ENCODE data around the gene PTPRH. TPM values are rescaled to one million over a fixed set of nuclear protein-coding genes. Genes with fewer than 3 reads are reported as not detected.
A peak's percentile ranks its signal among the peaks of the same experiment; 100 is the strongest.

PTPRH gene
- total RNA-seq, 3 donors from 2014 or later (not counting 1 experiment from before 2014, with no cell fraction given) = 0.45 TPM; not detected in 2

DNA sequence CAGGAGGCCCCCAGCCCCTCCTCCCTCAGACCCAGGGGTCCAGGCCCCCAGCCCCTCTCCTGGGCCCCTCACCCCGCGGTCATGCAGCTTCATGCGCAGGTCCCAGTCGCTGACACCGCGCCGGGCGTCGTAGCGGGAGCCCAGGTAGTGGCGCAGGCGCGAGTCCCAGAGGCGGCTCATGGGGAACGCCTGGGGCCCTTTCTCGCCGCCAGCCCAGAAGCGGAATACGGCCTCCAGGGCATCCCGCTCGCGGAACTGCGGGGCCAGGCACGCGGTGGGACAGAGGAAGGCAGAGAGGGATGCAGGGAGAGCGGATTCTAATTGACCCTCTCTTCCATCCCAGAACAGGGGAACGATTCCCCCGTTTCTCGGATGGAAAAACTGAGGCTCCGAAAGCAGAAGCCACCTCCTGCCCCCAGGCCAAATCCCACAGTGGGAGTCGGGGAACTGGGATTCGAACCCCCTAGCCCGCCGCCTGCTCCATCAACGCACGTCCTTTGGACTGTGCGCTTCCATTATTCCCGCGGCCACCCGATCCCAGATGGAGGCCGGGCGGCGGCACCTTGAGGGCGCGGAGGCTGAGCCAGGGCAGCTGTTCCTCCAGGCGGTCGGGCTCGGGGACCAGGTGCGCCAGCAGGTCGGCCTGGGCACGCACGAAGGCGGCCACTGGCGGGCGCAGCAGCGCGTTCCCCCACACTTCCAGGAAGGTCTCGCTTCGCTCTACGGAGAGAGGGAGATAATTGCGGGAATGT, 47.6 kb downstream of the PTPRH start:
- Histone ChIP-seq H3K4me1 (ENCODE audit: control insufficient read depth, insufficient read depth, low read length) (peaks cover 22% of the 10 kb centered on the region), H3K27ac (ENCODE audit: low read length) (no peak overlapping the region), H3K4me3 (ENCODE audit: low read length) (no peak overlapping the region), H3K9me3 (ENCODE audit: control insufficient read depth, insufficient read depth, low read length) (no peaks in the 10 kb centered on the region), H3K36me3 (ENCODE audit: control insufficient read depth, insufficient read depth, low read length) (no peaks in the 10 kb centered on the region), H3K27me3 (ENCODE audit: control insufficient read depth, insufficient read depth, low read length) (peaks cover 35% of the 10 kb centered on the region)
- peaks cover 7 to 17% of the 10 kb centered on the region in 2 donors for H3K4me1 Mint-ChIP-seq
- no peaks in the 10 kb centered on the region for H3K36me3 Mint-ChIP-seq
- 32% methylated on average over 56 of the region's 61 CpGs for WGBS (ENCODE audit: insufficient coverage)
- H3K4me3 Mint-ChIP-seq = no peak overlapping the region
- H3K27ac Mint-ChIP-seq = no peak overlapping the region
- DNase-seq (no peak), ATAC-seq (no peak)
- TF ChIP-seq, protein P1, sequence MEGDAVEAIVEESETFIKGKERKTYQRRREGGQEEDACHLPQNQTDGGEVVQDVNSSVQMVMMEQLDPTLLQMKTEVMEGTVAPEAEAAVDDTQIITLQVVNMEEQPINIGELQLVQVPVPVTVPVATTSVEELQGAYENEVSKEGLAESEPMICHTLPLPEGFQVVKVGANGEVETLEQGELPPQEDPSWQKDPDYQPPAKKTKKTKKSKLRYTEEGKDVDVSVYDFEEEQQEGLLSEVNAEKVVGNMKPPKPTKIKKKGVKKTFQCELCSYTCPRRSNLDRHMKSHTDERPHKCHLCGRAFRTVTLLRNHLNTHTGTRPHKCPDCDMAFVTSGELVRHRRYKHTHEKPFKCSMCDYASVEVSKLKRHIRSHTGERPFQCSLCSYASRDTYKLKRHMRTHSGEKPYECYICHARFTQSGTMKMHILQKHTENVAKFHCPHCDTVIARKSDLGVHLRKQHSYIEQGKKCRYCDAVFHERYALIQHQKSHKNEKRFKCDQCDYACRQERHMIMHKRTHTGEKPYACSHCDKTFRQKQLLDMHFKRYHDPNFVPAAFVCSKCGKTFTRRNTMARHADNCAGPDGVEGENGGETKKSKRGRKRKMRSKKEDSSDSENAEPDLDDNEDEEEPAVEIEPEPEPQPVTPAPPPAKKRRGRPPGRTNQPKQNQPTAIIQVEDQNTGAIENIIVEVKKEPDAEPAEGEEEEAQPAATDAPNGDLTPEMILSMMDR (IDR thresholded peaks at IDR 0.05) = no peak
- peaks cover 26 to 38% of the 10 kb centered on the region in 2 donors for H3K27me3 Mint-ChIP-seq (ENCODE audit: low read depth in 2 of 2)
- H3K9me3 Mint-ChIP-seq = no peaks in the 10 kb centered on the region
- intact Hi-C loops (cut with micrococcal nuclease) = loop anchor here (2.0 to 10.0 kb wide), 2 partner anchors 77 to 279 kb away; no protein-coding TSS in a partner anchor

DNA sequence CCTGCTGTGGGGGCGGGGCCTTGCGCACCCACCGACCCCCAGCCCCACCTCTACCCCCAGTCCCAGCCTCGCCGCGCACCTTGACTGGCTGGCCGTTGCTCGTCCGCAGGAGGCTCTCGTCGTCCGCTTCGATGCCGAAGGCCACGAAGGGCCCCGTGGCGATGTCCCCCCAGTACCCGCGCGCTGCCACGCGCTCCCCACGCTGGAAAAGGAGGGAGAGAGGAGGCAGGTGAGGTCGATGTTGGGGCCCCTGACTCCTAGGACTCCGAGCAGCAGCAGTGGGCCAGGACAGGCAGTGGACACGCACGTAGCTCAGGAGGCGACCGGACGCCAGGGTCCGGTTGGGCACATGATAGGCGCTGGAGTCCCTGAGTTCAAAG, 48.3 kb downstream of the PTPRH start:
- no peaks in the 10 kb centered on the region for H3K36me3 ChIP-seq (ENCODE audit: control insufficient read depth, insufficient read depth, low read length)
- peaks cover 0 to 16% of the 10 kb centered on the region in 2 donors for H3K4me1 Mint-ChIP-seq
- peaks cover 33% of the 10 kb centered on the region for H3K27me3 ChIP-seq (ENCODE audit: control insufficient read depth, insufficient read depth, low read length)
- intact Hi-C loops (cut with micrococcal nuclease) = loop anchor here (2.0 to 10.0 kb wide), 2 partner anchors 76 to 278 kb away; no protein-coding TSS in a partner anchor
- ATAC-seq = no peak
- peaks cover 18 to 35% of the 10 kb centered on the region in 2 donors for H3K27me3 Mint-ChIP-seq (ENCODE audit: low read depth in 2 of 2)
- H3K9me3 Mint-ChIP-seq = no peaks in the 10 kb centered on the region
- no peaks in the 10 kb centered on the region for H3K36me3 Mint-ChIP-seq
- TF ChIP-seq, protein P1 (IDR thresholded peaks at IDR 0.05) = no peak
- H3K27ac Mint-ChIP-seq = peak overlapping the region in 1 of 2 donors; percentile 45
- 31% methylated on average over 32 of the region's 32 CpGs for WGBS (ENCODE audit: insufficient coverage)
- DNase-seq = no peak
- no peak overlapping the region for H3K4me3 Mint-ChIP-seq
- no peak overlapping the region for H3K27ac ChIP-seq (ENCODE audit: low read length)
- no peak overlapping the region for H3K4me3 ChIP-seq (ENCODE audit: low read length)
- peaks cover 22% of the 10 kb centered on the region for H3K4me1 ChIP-seq (ENCODE audit: control insufficient read depth, insufficient read depth, low read length)
- no peaks in the 10 kb centered on the region for H3K9me3 ChIP-seq (ENCODE audit: control insufficient read depth, insufficient read depth, low read length)

DNA sequence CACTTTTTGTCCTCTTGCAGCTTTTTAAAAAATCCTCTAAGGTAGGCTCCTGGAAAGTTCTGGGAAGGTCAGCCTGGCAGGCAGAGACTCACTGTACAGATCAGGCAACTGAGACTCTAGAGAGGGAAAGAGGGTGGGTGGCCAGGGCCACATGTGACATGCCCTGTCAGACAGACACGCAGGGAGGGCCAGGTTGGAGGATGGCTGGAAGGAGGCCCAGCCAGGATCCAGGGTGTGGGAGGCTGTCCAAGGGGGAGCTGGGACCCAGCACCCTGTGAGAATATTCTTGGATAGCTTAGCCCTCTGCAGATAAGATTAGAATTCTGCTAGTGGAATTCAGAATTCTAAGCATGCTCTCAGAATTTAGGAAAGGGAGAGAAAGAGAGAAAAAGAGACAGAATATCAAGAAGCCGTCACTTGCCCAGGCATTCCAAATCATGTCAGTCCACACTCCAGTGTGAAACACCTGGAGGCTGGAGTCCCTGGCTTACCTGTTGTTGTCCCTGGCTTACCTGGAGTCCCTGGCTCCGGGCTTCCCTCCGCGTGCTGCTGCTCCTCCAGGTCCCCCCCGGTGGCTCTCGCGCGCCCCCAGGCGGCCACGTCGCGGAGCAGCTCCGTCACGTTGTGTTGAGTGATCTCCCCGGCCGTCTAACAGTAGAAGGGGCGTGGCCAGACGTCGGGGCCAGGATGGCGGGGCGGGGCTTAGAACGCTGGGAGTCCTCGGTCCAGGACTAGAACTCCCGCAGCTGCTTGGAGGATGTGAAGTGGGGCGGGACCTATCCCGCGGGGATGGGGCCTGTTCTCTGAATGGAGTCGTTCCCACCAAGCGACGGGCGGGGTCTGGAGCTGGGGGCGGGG, 48.9 kb downstream of the PTPRH start:
- intact Hi-C loops (cut with micrococcal nuclease) = loop anchor here (2.0 to 10.0 kb wide), 2 partner anchors 76 to 278 kb away; no protein-coding TSS in a partner anchor
- H3K27ac Mint-ChIP-seq = peak overlapping the region in 1 of 2 donors; percentile 45
- peak; percentile 97 for ATAC-seq

More for the DNA sequence above, 48.9 kb downstream of the PTPRH start:
- H3K27me3 ChIP-seq (ENCODE audit: control insufficient read depth, insufficient read depth, low read length) = peaks cover 30% of the 10 kb centered on the region
- H3K4me3 ChIP-seq (ENCODE audit: low read length) = no peak overlapping the region
- peaks cover 0 to 18% of the 10 kb centered on the region in 2 donors for H3K4me1 Mint-ChIP-seq
- no peak overlapping the region for H3K27ac ChIP-seq (ENCODE audit: low read length)
- H3K27me3 Mint-ChIP-seq (ENCODE audit: low read depth in 2 of 2) = peaks cover 12 to 29% of the 10 kb centered on the region in 2 donors
- 5% methylated on average over 33 of the region's 33 CpGs for WGBS (ENCODE audit: insufficient coverage)
- H3K9me3 Mint-ChIP-seq = no peaks in the 10 kb centered on the region
- H3K36me3 Mint-ChIP-seq = no peaks in the 10 kb centered on the region
- H3K4me3 Mint-ChIP-seq = peak overlapping the region; percentile 42
- DNase-seq = peak; percentile 87 to 92
- H3K9me3 ChIP-seq (ENCODE audit: control insufficient read depth, insufficient read depth, low read length) = no peaks in the 10 kb centered on the region
- H3K36me3 ChIP-seq (ENCODE audit: control insufficient read depth, insufficient read depth, low read length) = no peaks in the 10 kb centered on the region
- H3K4me1 ChIP-seq (ENCODE audit: control insufficient read depth, insufficient read depth, low read length) = peaks cover 22% of the 10 kb centered on the region
- TF ChIP-seq, protein P1 (IDR thresholded peaks at IDR 0.05) = peak; percentile 89
